H1 (cell line): ENCODE results near the gene SLC25A51. TPM values are rescaled to one million over a fixed set of nuclear protein-coding genes. Genes with fewer than 3 reads are reported as not detected.

Experiments
- polyA plus RNA-seq, 7 experiments: library from polyadenylated mRNA; depleted of rRNA in 3 of 7; stranded (reverse) in 5 of 7; unstranded in 2 of 7; fragments of >200 nt in 5 of 7; fragments of 200-250 nt in 2 of 7; gene quantifications; 1 replicate in 5 of 7; 2 replicates in 1 of 7; 4 replicates in 1 of 7; pipeline versions ENCODE4 v1.2.1 to v1.2.3, GENCODE V29; 2011 to 2013; ENCODE audit warnings: missing spikeins in 2 of 7, mixed read lengths in 2 of 7
- total RNA-seq: library from RNA; stranded (reverse); fragmentation: NEBNext Ultra II Directional; extraction: Animal tissue kit (Norgen Biotek cat#: 25700); gene quantifications from 2 replicates; pipeline ENCODE4 v1.2.1, GENCODE V29; 2021
- TF ChIP-seq, protein P1 (sequence below): IDR thresholded peaks from 2 replicates; pipeline ENCODE4 v1.6.1; 2011; ENCODE audit warnings: low read depth, mild to moderate bottlenecking, low read length; ENCODE audit not compliant: insufficient read depth

Gene SLC25A51
- total and polyA plus RNA-seq, 2 of the 8 experiments (the other 6 are each of a cell fraction or from before 2014, with no cell fraction given), result 8.0 to 14.5 TPM

DNA sequence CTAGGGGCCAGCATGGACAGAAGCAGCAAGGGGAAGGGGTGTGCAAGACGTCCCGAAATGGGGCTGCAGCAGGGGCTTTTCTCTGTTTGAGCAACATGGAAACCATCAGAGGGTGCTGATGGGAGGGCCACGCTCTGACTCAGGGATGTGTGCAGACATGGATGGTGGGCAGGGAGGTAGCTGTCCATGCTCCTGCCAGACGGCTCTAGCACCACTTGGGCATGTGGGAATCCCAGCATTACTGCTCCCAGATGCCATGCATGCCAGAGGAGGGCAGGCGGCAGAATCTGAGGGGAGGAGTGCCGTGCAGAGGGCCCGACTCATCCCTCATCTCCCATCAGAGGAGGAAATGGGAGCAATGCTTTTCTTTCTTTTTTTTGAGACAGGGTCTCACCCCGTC is 45.6 kb upstream of the SLC25A51 start (continued):
- TF ChIP-seq, protein P1, sequence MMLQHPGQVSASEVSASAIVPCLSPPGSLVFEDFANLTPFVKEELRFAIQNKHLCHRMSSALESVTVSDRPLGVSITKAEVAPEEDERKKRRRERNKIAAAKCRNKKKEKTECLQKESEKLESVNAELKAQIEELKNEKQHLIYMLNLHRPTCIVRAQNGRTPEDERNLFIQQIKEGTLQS, result no peak
